Stimulated activated CD4-positive, alpha-beta T cell treated with anti-CD3 and anti-CD28 coated beads, Interleukin-15, amount 100 ng/mL, for 1 hour (primary cell): Measurements from ENCODE around the gene UAP1L1.

ENCODE experiments used
- DNase-seq, 2 donors: peaks; one replicate each; pipeline ENCODE4 v3.0.0-alpha.2; 2020; ENCODE audit warnings: low read depth in 1 of 2, low spot score in 1 of 2

Gene UAP1L1

DNA sequence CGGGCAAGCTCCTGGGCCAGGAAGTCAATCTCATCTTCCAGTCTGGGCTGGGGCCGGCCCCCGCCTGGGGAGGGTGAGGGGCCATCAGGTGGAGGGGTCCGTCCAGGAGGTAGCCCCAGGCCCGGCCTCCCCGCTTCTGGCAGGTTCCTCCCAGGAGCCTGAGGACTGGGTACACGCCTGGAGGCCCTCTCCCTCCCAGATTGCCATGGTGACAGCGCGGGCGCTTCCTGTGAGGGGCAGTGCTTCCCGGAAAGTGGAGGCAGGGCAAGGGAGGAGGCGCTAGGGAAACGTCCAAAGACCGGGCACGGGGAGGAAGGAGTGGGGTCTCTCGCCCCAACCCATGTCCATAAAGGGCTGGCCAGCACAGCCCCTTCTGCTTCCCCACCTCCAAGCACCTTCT, 36.2 kb upstream of the UAP1L1 start:
- no peak for DNase-seq

DNA sequence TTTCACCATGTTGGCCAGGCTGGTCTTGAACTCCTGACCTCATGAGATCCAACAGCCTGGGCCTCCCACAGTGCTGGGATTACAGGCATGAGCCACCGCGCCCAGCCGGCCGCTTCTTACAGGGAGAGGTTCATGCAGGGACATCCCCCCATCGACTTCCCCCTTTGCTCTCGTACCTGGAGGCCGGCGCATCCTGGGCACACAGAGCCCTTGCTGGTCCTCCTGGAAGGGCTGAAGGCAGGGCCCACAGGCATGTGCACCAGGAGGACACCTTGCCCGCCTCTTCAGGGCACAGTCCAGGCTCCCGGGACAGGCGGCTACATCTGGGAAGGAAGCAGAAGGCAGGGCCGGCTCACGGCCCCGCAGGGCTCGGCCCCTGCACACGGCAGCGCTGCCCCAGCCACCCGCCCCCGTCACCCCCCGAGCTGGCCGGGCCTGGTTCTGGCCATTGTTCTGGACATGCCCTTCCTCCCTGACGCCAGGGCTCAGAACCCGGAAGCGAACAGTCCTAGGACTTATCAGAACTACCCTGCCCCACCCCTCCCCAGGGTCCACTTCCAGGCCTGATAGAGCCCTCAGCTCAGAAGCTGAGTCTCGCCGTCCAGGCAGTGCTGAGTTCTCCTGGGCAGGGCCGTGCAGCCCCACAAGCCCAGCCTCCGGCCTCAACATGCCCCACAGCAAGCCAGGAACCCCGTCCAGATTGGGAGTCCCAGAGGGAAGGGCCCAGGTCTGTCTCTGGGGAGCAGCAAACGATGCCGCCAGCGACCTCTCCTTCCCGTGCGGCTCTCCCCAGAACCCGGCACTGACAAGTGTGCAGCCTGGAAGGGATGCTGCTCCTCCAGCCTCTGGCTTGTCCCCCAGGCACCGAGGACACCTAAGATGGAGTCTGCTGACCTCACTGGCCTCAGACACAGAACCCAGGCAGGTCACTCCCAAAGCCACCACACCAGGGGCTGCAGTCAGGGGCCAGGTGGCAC, 34.3 kb upstream of the UAP1L1 start:
- no peak for DNase-seq

DNA sequence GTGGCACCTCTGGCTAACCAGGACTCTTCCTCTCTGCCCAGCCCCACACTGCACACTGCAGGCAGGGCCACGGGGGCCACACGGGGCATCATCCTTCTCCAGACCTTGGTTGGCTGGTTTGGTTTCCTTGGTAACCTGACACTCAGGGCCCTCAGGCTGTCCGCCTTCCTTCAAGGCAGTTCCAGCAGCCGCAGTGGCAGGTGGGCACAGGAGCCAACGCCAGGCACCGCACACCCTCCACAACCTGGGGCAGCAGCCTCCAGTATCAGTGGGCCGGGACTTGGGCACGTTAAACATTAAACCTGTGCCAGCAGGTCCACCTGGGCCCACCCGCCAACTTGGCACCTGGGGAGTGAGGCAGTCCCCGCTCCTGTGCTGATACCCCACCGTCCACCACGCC, 33.3 kb upstream of the UAP1L1 start:
- DNase-seq: no peak

DNA sequence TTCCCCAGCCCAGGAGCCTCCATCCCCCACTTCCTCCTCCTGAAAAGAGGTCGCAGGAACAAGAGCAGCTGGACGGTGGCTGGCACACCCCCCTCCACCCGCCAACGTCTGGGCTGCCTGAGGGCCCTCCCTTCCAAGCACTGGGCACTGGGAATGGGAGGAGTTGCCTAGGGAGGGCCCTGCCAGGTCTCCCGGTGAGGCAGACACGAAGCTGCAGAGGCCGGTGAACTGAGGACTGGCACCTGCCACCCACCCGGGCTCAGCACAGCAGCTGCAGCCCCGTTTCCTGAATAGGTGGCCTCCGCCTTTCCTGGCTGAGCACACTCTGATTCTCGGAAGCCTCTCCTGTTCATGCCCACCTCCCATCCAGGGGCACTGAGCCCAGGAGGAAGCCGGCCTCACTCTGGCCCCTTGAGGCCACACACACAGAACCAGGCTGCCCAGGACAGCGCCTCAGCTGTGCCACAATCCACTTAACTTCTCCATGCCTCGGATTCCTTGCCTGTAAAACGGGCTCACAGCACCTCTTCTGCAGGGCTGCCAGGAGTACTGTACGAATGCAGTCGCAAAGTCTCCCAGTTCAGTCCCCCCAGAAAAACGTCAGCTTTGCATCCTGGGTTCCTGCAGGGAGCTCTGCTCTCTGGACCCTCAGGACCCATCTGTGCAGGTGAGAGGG, 32.7 kb upstream of the UAP1L1 start:
- no peak for DNase-seq

DNA sequence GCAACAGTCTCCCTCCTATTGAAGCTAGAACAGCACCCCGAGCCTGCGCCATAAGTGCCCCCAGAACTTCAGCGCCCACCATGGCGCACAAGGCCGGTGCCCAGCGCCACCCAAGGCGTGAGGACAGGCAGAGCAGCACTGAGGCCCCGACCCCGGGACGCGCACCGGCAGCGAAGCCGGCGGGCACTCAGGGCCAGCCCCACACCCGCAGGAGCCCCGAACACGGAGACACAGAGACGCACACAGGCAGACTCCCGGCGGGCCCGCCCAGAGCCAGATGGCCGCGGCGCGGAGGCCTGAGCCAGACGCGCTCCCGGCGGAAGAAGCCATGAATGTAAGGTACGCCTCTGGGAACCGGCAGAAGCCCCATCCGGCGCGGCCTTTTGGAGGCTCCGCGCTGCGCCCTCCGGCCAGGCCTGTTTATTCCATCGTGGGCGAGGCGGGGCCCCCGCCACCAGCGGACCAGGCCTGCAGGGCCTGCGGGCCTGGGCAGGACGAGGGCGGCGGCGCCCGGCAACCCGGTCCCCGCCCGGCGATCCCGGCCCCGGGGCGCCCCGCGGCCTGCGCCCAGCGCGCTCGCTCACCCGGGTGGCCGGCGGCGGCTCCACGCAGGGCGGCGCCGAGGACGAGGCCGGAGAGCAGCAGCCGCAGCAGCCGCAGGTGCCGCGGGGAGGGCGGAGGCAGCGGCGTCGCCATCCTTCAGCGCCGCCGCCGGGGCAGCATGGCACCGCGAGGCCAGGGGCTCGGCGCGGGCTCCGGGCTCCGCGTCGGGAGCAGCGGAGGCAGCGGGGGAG, 31.8 kb upstream of the UAP1L1 start:
- no peak for DNase-seq

DNA sequence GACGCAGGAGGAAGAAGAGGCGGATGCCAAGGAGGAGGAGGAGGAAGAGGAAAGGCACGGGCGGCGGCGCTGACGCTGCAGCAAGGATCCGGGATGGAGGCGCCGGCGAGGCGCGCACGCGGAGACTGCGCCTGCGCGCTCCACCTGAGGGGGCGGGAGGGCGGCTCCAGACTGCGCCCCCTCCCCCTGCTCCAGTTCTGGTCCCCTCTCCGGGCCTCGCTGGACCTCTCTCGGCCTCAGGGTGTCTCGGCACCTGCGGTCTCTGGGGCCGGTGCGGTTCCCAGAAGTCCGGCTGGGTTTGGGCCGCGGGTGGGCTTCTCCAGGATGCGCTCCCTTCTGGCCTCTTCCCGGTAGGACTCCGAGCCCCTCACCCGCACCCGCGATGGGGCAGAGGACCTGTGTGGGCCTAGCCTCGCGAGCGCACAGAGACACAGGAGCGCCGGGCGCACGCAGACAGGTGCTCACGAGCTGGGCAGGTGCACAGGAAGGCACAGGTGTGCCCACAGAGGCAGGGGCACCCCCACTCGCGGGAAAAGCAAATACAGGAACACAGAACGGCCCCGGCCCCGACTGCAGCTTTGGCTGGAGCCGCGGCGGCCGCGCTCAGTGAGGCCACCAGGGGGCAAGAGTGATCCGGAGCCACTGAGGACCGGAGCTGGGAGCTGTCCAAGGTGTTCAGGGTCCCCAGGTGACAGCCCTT, 31.1 kb upstream of the UAP1L1 start, which contains the start of gene NPDC1:
Gene NPDC1 (minus strand): TSS at position 90 of the 700 bp plus-strand sequence. CDS start 188 bp downstream, outside the sequence.
- DNase-seq: peak; percentile 56 to 69

DNA sequence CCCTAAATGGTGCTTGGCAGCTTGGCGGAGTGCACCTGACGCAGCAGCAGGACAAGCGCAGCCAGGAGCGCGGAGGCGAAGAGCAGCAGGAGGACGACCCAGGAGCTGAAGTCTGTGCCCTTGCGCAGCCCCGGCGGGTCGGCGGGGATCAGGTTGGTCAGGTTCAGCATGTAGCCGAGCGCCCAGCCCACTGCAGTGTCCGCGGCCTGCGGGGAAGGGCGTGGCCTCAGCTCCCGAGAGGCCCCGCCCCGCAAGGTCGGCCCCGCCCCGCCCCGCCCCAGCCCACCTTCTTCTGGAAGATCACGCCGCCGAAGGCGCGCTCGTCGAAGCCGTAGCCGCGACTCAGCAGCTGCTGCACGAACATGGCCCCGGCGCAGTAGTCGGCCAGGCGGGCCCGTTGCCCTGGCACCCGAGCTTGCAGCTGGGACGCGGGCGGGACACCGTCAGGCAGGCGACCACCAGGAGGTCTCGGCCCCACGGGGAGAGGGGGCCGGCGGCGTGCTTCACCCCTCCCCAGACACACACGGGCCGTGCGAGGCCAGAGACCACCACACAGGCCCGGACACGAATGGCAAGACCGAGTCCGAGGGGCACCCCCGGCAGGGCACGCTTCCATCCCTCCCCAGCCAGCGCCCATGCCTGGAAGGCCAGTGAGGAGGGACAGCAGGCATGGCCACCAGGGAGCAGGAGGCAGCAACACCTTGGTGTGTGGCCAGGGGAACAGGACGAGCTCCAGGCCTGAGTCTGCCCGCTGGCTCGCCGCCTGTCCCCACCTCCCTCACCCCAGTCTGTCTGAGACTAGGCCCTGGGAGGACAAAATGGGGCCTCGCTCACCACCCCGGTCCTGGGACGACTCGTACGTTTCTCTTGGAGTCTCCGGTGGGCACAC, 28.4 kb upstream of the UAP1L1 start:
- no peak for DNase-seq

DNA sequence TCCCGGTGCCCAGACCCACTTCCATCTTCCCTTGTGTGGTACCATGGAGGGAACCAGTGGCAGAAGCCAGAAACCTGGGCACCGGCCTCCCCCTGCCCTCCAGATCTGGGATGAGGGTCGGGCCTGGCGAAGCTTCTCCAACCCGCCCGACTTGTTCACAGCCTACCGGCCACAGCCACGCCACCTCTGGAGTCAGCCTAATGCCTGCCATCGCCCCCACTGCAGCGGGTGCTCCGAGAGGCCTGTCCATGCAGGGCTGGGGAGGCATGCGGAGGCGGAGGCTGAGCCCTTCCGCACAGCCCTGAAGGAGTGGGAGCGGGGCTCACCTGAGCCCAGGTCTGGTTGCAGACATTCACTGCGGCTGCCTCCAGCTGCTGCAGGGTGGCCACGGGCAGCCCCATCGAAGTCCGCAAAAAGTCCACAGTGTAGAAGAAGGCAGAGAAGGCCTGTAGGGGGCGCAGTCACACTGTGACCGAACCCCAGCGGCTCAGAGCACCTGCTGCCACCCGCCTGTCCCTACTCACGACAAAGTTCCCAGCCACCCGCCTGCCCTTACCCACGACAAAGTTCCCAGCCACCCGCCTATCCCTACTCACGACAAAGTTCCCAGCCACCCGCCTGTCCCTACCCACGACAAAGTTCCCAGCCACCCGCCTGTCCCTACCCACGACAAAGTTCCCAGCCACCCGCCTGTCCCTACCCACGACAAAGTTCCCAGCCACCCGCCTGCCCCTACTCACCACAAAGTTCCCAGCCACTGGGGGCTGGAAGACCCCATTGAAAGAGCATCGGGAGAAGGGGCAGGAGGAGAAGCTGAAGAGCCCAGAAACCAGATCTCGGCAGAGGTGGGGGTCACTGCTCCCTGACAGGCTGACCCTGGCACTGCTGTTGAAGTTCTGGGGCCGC, 27.5 kb upstream of the UAP1L1 start:
- no peak for DNase-seq

DNA sequence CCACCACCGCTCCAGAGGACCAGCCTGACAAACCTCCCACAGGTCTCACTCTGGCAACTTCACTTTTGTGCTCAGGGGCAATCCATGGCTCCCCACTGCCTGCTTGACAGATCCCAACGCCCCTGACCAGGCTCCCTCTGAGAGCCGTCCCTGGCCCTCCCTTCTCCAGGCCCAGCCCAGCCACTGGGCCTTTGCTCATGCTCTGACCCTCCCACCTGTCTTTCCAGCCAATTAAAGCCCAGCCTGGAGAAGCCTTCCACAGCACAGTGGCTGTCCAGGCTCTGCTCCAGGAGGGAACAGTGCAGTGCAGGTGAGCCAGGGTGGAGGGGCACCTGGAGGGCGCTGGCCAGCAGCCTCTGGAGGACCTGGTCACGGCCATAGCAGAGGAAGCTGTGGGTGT, 26.7 kb upstream of the UAP1L1 start:
- DNase-seq: no peak

DNA sequence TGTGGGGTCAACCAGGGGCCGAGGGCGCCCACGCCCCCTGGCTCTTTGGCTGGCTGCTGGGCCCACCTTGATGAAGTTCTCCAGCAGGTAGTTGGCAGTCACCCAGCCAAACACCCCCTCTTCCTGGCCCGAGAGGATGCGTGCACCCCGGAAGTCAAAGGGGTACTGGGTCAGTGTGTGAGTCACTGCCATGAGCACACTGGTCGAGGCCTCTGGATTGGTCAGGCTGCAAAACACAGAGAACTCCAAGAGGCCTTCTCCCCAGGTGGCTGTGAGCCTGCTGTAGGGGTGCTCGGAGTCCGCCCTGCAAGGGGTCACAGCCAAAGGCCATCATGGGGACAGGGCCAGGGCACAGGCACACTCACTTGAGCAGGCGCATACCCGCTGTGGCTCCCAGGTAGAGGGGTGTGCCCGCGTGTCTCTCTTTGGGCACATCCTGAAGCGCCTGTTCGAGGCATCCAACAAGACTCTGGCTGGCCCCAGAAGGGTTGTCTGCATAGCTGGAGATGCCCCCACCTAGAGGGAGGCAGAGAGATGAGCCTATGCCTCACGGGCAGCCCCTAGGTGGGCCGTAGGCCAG, 26.1 kb upstream of the UAP1L1 start:
- no peak for DNase-seq

DNA sequence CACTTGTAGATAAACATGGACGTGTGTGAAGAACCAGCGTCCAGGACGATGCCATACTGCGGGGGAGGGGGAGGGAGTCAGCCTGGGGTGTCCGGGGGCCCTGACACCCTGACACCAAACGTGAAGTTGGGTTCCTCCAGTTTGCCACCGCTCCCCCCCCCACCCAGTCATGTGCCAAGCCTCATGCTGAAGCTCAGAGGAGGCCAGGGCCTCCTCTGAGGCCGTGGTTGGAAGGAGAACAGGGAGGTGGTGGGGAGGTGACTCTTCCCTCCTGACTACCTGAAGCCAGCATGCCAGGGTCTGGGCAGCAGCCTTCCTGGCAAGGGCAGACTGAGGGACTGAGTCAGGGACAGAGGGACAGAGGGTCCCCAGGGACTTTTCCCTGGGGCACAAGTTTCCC, 25.0 kb upstream of the UAP1L1 start:
- no peak for DNase-seq

DNA sequence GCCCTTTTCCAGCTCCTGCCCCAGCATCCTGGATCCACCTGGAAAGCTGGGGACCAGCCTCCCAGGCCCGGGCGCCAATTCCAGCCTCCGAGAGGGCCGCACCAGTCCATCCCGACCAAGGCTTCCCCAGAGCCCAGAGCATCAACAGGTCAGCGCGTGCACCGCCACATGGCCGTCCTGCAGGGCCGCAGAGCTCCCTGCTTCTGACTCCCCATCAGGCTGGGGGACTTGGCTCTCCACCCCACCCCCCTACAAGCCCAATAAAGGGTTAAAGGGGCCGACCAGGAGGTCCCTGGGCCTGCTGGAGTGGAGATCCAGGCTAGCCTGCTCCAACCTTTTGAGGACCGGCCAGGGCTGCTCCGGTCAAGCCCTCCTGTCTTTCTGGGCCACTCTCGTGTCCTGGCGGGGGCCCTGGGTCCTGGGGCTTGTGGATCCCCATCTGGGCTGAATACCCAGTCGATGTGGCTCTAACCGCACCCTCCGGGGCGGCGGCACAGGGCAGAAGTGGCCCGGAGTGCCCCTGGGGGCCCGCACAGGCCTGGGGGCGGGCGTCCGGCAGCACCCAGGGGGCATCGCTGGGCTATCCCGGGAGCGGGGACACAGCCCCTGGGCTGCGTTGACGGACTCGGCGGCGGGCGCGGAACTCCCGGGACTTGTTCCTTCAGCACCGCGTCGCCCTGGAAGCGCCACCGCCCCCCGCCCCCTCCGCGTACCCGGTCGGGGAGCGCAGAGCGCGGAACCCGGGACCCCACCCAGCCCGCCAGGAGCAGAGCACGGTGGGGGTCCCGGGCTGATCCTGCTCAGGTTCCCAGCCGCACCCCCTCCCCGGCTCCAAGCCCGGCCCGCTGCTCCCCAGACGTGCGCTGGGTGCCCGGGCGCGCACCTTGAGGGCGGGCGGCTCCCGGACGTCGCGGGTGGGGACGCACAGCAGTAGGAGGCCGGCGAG, 24.0 kb upstream of the UAP1L1 start:
- no peak for DNase-seq

DNA sequence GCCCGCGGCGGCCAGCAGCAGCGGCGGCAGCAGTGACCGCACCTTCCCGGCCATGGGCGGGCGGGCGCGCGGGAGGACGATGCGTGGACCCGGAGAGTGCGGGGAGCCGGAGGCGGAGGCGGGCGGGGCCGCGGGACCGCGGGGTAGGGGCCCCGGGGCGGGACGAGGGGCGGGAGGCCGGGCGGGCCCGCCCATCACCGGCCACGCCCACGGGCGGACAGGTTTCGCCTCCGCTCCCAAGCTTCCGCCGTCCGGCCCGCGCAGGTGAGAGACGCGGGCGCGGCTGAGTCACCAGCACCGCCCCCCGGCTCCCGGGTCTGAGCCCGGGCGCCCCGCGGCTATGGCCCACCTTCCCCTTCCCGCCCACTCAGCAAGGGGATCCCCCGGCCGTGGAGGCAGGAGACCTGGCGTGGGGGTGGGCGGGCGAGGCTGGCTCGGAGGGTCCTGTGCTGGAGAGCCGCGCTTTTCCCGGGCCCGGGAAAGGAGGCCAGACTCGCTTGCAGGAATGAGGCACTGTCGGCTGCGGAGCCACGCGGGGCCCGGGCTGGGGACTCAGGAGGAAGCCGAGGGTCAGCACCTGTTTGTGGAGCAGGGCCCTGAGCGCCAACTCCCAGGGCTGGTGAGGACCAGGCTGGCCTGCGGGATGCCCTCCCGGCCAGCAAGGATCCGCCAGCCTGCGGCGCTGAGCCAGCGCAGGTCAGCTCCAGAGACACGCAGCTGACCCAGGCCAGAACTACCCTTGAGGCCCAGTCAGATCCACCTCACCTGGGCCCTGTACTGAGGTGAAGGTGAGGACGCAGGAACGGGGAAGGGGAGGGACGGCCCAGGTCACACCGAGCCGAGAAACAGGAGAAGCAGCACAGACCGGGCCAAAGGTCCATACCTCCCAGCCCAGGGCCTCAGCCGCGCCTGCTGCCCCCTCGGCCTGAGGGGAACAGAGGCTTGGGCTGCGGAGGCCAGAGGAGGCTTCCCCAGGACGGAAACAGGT, 23.1 kb upstream of the UAP1L1 start, which contains the start of gene ENTPD2:
Gene ENTPD2 (minus strand): TSS at position 118 of the 988 bp plus-strand sequence. CDS start 64 bp downstream, at position 54.
- no peak for DNase-seq

DNA sequence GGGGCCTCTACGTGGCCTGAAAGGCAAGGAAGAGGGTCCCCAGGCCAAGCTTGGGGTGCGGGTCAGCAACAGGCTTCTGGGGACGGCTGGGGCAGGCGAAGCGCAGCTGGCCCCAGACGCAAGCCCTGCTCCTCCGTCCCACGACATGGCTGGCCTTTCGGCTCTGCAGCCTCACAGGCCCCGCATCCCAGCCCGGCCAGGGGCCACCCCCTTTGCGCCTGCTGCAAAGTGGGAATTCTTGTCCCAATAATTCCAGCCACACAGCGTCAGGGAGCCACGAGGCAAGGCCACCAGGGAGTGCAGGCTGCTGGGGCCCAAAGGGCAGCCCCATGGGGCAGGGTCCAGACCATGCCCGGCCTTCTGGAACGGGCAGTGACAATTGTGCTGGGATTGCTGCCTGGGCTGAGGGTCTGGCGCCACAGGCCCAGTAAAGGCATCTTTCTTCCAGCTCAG, 22.4 kb upstream of the UAP1L1 start:
- DNase-seq: no peak

DNA sequence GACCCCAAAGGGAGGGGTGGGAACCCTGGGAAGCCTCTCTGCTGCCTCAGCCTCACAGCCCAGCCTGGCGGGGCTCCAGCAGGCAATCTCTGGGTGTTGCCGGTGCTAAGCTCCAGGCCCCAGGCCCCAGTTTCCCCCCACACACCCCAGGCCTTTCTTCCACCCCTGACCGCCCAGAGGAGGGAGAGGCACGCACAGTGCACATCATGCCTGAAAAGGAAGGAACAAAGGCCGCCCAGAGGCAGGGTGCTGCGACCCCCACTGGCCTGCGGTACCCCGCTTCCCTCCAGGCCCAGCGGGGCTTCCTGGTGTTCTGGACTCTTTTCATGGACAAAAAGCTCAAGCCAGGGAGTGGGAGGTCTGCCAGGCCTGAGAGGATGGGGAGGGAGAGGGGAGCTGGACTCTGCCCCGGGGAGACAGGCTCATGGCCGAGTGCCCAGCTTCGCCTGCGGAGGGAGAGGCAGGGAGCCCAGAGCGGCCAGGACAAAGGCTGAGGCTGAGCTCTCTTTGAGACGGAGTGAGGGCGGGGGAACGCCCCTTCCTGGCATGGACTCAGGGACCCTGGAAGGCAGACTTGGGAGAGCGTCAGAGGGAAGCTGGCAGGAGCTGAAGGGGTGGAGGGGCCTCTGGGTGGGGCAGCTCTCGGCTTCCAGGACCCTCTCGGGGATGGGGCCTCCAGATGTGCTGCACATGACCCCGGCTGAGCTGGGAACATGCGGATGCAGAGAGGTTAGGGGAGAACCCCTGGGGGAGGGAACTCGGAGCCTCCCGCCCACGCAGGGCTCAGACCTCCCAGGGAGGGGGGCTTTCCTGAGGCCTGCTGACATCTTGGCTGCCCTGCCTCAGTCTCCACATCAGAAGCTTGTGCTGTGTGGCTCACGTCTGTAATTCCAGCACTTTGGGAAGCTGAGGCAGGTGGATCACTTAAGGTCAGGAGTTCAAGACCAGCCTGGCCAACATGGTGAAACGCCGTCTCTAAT, 21.6 kb upstream of the UAP1L1 start:
- no peak for DNase-seq
